HG03108 (cell line): ENCODE results near the gene IL36RN.
"Not testable (repeated sequence)": the region's sequence is repeated elsewhere in the genome, so short reads cannot be mapped to it uniquely, and the experiment has no call there.

Experiments used
- ATAC-seq: cut with Tn5 transposase; IDR thresholded peaks from one replicate; pipeline ENCODE4 v1.9.1; 2021; ENCODE audit warnings: moderate library complexity; ENCODE audit not compliant: unreplicated experiment

Gene IL36RN

DNA sequence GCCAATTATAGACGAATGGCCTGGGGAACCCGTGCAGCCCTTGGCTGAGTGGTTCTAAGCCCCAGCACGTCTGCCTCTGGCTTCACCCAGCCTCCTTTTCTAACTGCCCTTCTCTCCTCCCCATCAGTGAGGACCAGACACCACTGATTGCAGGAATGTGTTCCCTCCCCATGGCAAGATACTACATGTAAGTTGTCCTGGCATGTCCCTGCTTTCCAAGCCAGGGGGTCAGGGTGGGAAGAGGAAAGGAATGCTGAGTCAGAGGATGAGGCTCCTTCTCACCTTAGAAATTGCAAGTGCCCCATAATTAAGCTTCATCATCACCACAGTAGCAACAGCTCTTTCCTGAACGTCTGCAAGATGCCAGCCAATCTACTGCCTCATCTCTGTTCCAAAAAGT lies 13.6 kb downstream of the IL36RN start:
- no peak for ATAC-seq

GRCh38 chr2:113073325-113073834 lies 14.4 kb downstream of the IL36RN start:
- ATAC-seq: no peak

GRCh38 chr2:113075030-113075429 lies 16.0 kb downstream of the IL36RN start:
- no peak for ATAC-seq

DNA sequence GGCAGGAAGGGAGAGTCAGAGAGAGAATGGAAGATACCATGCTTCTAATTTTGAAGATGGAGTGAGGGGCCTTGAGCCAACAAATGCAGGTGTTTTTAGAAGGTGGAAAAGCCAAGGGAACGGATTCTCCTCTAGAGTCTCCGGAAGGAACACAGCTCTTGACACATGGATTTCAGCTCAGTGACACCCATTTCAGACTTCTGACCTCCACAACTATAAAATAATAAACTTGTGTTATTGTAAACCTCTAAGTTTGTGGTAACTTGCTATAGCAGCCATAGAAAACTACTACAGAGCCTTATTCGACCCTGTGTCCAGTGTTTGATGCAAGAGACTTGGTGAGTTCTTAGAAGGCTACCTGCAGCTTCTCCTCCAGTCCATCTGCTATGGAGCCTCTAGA lies 16.6 kb downstream of the IL36RN start:
- ATAC-seq: no peak

- no peak for ATAC-seq
Measured at GRCh38 chr2:113076954-113077669, 18.1 kb downstream of the IL36RN start.

GRCh38 chr2:113077921-113078320 lies 18.9 kb downstream of the IL36RN start:
- ATAC-seq: no peak

- no peak for ATAC-seq
Measured at GRCh38 chr2:113078350-113078839, 19.4 kb downstream of the IL36RN start.

DNA sequence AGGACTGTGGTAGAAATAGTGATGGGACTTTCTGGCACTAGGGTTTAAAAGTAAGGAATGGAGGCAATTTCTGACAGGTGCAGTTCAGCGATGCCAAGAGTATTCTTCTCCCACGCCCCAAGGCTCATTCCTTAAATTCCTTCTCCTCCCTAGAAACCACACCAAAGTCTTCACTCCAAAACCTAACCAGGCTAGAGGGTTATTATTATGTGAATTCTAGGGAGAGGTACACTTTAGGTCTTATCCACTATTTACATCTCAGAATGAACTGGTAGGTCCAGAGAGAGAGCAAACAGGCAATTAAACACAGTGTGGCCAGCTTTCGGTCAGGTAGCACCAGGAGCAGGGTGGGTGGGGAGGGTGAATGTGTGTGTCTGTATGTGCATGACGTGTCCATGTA lies 20.1 kb downstream of the IL36RN start:
- ATAC-seq: no peak

GRCh38 chr2:113080134-113080533 lies 21.1 kb downstream of the IL36RN start:
- ATAC-seq: peak; percentile 50

DNA sequence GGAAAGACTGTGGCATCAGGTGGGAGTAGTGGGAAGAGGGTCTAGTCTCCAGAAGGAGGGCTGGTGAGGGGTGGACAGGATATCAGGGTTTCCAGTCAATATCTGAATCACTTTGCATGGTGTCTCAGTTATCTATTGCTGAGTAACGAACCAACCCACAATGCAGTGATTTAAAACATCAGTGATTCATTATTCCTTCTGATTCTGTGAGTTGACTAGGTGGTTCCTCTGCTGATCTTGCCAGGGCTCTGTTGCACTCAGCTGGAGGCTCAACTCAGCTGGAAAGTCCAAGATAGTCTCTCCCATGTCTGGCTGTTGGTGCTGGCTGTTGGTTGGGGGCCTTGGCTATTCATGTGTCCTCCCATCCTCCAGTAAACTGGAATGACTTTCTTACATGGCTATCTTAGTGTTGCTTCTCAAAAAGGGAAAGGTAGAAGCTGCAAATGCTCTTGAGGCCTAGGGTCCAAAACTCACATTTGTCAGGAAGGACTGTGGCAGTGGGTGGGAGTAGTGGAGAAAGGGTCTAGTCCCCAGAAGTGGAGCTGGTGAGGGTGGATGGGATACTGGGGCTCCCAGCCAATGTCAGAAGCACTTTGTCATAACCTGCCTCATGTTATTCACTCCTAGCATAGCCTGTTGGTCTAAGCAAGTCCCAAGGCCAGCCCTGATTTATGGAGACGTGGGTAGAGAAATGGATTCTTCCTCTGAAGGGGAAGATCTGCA lies 22.7 kb downstream of the IL36RN start:
- no peak for ATAC-seq

- ATAC-seq: no peak
Measured at GRCh38 chr2:113083296-113083695, 24.3 kb downstream of the IL36RN start.

DNA sequence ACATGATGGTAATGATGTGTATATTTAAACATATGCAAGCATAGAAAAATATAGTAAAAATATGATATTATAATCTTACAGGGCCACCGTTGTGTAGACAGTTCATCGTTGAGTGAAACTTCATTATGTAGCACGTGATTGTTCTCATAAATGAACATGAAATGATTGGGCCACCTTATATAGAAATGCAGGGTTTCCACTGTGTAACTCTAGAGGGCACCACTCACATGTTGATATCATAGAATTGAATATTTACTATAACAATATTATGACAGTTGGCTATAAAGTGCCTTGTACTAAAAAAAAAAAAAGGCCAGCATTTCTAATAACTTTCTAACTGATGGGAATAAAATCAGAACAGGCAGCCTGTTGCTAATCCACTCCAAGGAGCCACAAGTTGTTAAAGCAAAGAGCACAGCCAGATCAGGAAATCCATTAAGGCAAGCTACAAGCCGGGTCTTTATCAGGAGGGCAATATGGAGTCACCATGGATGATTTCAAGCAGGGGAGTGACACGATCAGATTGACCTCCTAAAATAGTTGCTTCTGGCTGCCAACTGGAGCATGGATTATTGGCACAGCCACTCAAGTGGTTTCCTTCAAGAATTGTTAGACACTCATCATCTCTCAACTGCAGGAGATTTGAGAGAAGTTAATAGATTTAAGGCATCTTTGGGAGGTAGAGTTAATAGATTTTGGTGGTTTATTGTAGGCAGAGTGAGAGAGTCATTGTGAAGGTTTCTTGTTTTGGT lies 25.4 kb downstream of the IL36RN start:
- no peak for ATAC-seq

DNA sequence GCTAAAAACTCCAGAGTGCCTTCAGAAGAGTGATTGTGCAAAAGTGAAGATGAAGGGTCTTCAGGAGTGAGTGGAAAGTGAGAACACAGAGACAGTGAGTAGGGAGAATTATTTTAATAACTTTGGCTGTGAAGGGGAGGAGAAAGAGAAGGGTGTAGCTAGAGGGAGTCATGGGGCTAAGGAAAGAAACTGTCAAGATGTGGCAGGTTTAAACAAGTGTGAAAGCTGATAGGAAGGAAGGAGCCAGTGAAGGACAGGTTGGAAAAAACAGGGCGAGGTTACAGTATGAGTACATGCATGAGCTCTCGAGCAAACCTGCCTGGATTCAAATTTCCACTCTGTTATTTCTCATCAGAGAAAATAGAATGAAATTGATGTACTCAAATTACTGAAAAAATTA lies 26.5 kb downstream of the IL36RN start:
- ATAC-seq: no peak

DNA sequence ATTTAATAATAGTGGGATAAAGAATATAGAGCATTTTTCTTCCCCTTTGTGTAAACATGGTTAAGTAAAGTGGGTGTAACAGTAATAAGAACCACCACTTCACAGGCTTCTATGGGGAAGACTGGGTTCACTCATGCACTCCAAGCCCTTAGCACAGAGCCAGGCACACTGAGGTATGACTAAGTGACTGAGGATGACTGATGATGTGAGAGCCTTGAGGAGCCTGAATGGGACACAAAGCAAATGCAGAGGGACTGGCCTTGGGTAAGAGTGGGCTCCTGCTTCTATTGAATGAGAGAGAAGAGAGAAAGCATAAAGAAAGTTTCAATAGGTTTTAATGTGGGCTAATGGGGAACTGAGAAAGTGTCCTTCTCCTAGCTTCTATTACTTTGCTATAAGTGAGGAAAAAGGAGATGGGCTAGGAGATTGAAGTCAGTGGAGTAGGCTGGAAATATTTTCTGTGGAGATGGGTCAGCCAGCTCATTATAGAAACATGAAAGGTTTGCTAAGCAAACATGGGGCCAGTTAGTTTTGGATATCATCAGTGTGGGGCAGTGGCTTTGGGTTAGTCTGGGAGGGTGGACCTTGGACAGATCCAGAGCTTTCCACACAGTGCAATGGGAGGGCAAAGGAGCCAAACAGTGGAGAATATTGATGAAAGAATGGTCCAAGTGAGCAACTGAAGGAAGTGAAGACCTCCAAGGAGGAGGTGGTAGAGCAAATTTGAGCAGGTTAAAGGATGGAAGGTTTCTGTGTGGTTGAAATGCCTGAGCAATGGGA lies 29.4 kb downstream of the IL36RN start:
- ATAC-seq: no peak

DNA sequence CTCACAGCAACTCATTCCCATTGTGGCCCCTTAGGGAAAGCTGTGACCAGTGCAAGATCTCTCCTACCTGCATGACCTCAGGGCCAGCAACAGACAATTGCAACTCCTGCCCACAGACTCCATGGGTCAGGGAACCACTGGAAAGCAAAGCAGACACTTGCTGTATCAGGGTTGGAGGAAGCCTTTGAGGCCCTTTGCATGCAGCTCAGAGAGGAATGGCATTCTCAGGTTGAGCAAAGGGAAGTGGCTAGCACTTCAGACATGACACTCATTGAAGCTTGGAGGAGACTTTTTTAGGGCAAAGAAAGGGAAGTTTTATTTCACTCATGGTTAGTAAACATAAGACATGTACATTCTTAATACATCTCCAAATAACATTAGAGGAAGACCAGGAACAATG lies 30.9 kb downstream of the IL36RN start:
- no peak for ATAC-seq

DNA sequence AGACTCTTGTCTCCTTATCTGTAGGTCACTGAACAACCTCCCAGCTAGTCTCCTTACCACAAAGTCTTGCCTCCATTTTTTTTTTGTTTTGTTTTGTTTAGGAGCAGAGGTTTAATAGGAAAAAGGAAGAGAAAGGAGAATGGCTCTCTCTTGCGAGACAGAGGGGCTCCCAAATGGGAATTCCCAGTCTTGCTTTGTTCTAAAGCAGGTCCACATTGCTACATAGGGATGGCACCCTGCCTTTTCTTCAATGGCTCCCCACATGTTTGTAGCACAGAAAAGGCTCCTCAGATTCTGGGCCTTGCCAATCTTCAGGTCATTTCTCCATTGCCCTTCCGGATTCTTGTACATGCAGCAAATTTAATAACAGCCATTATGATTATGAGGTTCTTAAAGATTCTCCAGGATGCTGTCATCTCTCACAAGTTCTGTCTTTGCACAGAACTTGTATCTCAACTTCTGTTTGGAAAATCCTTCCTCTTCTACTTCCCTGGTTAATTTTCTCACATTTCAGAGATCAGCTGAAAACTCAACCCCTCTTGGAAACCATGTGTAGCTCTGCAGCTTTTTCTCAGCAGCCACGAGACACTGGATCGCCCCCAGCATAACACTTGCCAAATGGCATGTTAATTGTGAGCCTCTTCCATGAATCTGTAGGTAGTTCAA lies 32.4 kb downstream of the IL36RN start:
- ATAC-seq: no peak

DNA sequence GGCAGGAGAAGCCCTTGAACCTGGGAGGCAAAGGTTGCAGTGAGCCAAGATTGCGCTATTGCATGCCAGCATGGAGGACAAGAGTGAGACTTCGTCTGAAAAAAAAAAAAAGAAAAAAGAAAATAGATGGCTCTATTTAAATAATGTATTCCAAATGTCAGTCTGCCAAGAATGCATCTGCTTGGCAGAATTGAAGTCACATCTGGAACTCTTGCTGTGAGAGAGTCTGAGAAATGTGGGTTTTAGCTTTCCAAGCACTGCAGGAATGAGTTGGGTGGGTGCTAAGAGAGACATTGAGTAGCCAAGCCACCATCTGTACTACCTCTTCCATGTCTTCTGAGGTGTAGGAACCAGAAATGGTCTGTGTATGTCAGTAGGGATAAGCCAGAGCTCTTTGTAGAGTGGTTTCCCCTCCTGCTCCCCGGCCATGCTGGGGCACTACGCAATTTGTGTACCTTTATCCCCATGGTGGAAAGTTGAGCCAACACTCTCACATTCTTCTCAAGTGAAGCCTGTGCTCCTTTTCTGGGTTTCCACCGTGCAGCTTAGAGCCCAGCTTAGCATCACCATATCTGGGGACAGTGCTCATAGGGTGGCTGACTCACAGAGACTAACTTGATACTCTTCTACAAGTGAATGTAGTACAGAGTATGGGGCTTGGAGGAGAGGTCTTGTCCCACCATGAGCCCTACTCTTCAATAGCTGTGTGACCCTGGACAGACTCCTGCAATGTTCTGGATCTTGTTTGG lies 34.0 kb downstream of the IL36RN start:
- ATAC-seq: no peak

DNA sequence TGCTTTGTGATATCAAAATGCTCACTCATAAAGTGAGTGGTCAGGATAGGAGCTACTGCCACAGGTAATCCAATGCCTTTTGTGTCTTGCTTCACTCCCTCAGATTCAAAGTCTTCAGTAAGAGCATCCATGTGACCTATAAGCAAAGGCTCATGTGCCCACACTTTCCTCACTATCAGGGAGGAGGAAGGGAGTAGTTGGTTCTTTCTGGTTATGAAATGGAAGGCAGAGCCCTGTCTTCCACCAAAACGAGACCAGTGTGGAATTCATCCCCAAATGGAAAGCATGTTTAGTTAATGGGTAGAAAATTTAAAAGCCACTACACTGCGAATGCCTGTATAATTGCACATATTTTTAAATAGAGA lies 34.6 kb downstream of the IL36RN start:
- no peak for ATAC-seq

DNA sequence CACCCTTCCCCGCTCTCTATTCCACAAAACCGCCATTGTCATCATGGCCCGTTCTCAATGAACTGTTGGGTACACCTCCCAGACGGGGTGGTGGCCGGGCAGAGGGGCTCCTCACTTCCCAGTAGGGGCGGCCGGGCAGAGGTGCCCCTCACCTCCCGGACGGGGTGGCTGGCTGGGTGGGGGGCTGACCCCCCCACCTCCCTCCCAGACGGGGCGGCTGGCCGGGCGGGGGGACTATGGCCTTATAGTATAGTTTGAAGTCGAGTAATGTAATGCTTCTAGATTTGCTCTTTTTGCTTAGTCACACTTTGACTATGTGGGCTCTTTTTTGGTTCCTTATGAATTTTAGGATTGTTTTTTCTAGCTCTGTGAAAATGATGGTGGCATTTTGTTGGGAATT lies 37.3 kb downstream of the IL36RN start:
- not testable (repeated sequence) for ATAC-seq
